ENCODE results near the gene SNAP25. TPM values are rescaled to one million over a fixed set of nuclear protein-coding genes. Genes with fewer than 3 reads are reported as not detected.

The SNAP25 gene
- total RNA-seq, 4 donors from 2014 or later: 5.3 to 28.3 (median 22.9) TPM

GRCh38 chr20:10250902-10251301 lies 32.3 kb downstream of the SNAP25 start:
- no peak overlapping the region for H3K4me3 ChIP-seq
- H3K36me3 ChIP-seq: no peaks in the 10 kb centered on the region
- H3K9me3 ChIP-seq: no peaks in the 10 kb centered on the region
- intact Hi-C loops (cut with DNase I; ENCODE audit: low total_unique reads): no loop called here
- no peak overlapping the region for H3K27ac ChIP-seq
- DNase-seq: no peak
- H3K4me1 ChIP-seq: no peaks in the 10 kb centered on the region
- no peaks in the 10 kb centered on the region for H3K27me3 ChIP-seq
- no peak for TF ChIP-seq POLR2A (IDR thresholded peaks at IDR 0.05)
- TF ChIP-seq CTCF (IDR thresholded peaks at IDR 0.05): no peak

GRCh38 chr20:10253780-10254179 lies 35.1 kb downstream of the SNAP25 start:
- H3K4me1 ChIP-seq: no peaks in the 10 kb centered on the region
- intact Hi-C loops (cut with DNase I; ENCODE audit: low total_unique reads): no loop called here
- no peak for TF ChIP-seq POLR2A (IDR thresholded peaks at IDR 0.05)
- TF ChIP-seq CTCF (IDR thresholded peaks at IDR 0.05): no peak
- H3K27me3 ChIP-seq: no peaks in the 10 kb centered on the region
- H3K4me3 ChIP-seq: no peak overlapping the region
- H3K9me3 ChIP-seq: no peaks in the 10 kb centered on the region
- DNase-seq: no peak
- no peak overlapping the region for H3K27ac ChIP-seq
- no peaks in the 10 kb centered on the region for H3K36me3 ChIP-seq

- Histone ChIP-seq H3K4me3 (no peak overlapping the region), H3K4me1 (no peaks in the 10 kb centered on the region), H3K27ac (no peak overlapping the region), H3K27me3 (no peaks in the 10 kb centered on the region), H3K9me3 (no peaks in the 10 kb centered on the region), H3K36me3 (no peaks in the 10 kb centered on the region)
- intact Hi-C loops (cut with DNase I; ENCODE audit: low total_unique reads): no loop called here
- no peak for DNase-seq
- TF ChIP-seq POLR2A (IDR thresholded peaks at IDR 0.05) (no peak), CTCF (IDR thresholded peaks at IDR 0.05) (no peak)
These were observed 37.2 kb downstream of the SNAP25 start for GRCh38 chr20:10255846-10256245.

GRCh38 chr20:10259166-10259565 lies 40.5 kb downstream of the SNAP25 start:
- H3K9me3 ChIP-seq: no peaks in the 10 kb centered on the region
- no peak overlapping the region for H3K4me3 ChIP-seq
- H3K27me3 ChIP-seq: no peaks in the 10 kb centered on the region
- TF ChIP-seq POLR2A (IDR thresholded peaks at IDR 0.05): no peak
- no peak for TF ChIP-seq CTCF (IDR thresholded peaks at IDR 0.05)
- H3K36me3 ChIP-seq: no peaks in the 10 kb centered on the region
- no peak overlapping the region for H3K27ac ChIP-seq
- DNase-seq: no peak
- intact Hi-C loops (cut with DNase I; ENCODE audit: low total_unique reads): no loop called here
- no peaks in the 10 kb centered on the region for H3K4me1 ChIP-seq

GRCh38 chr20:10260316-10260715 lies 41.7 kb downstream of the SNAP25 start:
- Histone ChIP-seq H3K9me3 (no peaks in the 10 kb centered on the region), H3K27me3 (no peaks in the 10 kb centered on the region), H3K36me3 (no peaks in the 10 kb centered on the region), H3K4me1 (no peaks in the 10 kb centered on the region), H3K27ac (no peak overlapping the region), H3K4me3 (no peak overlapping the region)
- TF ChIP-seq CTCF (IDR thresholded peaks at IDR 0.05): no peak
- no peak for TF ChIP-seq POLR2A (IDR thresholded peaks at IDR 0.05)
- DNase-seq: no peak
- intact Hi-C loops (cut with DNase I; ENCODE audit: low total_unique reads): no loop called here
